DND-41 (cell line): Measurements from ENCODE around the gene TMEM169.

Source experiments
- CTCF ChIP-seq: IDR thresholded peaks from 2 replicates; pipeline ENCODE4 v1.5.1; 2012; ENCODE audit warnings: borderline replicate concordance, low read length, moderate library complexity, mild to moderate bottlenecking; ENCODE audit not compliant: poor library complexity, severe bottlenecking; ENCODE audit errors: extremely low read depth
- EZH2 ChIP-seq: IDR thresholded peaks from 3 replicates; pipeline ENCODE4 v1.6.1; 2012; ENCODE audit warnings: borderline replicate concordance, low read depth, mild to moderate bottlenecking, moderate library complexity, low read length, inconsistent platforms; ENCODE audit not compliant: severe bottlenecking

DNA sequence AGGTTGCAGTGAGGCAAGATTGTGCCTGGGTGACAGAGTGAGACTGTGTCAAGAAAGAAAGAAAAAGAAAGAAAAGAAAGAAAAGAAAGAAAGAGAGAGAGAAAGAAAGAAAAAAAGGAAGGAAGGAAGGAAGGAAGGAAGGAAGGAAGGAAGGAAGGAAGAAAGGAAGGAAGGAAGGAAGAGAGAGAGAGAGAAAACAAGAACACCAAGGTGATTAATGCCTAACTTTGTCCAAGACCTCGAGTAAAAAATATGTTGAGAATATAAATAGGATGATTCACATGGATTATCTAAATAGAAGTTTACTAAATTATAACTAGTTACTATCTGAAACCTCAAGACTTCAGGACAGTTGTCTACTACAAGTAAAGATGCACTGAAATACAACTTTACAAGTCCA is 7.3 kb upstream of the TMEM169 start:
- TF ChIP-seq EZH2 (no peak), CTCF (no peak)
